ENCODE results near the gene SRCIN1.
"Not testable (repeated sequence)": the region's sequence is repeated elsewhere in the genome, so short reads cannot be mapped to it uniquely, and the experiment has no call there.

SRCIN1 gene

DNA sequence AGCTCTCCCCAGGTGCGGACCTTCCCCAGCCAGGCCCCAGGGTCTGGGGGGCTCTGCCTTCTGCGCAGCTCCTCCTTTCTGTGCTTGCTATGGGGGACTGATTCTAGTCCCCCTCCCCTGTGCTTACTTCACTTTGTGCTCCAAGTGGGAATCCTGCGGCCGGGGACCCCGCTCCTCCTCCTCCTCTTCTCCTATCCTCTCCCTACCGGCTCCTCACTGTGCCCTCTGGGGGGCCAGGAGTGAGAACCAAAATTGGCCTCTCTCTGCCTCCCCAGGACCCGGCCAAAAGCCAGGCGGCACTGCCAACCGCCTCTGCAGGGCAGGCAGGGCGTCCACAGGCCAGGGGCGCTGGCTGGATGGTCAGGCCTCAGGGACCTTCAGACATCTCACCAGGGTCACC lies 74.0 kb downstream of the SRCIN1 start:
- H3K36me3 ChIP-seq (ENCODE audit: insufficient read depth, low read length); H3K9me3 ChIP-seq (ENCODE audit: low read length); H2AFZ ChIP-seq (ENCODE audit: low read depth, low read length); H3K4me3 ChIP-seq (ENCODE audit: low read length); H3K27me3 ChIP-seq (ENCODE audit: insufficient read depth, low read length): not testable (repeated sequence)
- peaks cover 37% of the 10 kb centered on the region for H3K4me1 ChIP-seq (ENCODE audit: insufficient read depth, low read length)

DNA sequence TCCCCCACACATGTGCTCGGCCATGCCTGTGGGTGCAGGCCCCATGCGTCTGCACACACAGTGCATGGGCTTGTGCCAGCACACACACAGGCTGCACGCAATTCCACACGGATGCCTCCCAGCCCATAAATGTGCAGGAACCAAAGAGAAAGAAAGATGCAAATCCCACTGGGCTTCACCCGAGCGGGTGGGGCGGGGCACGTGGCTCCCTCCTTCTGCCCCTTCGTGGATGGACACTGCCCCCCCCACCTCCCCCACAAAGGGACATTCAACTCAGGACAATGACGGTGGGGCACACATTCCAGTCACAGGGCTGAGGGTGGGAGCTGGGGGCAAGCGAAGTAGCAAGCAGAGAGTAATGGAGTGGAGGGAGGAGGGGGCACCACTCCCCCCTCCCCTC lies 74.9 kb downstream of the SRCIN1 start:
- not testable (repeated sequence) for H3K4me3 ChIP-seq (ENCODE audit: low read length); H3K36me3 ChIP-seq (ENCODE audit: insufficient read depth, low read length); H3K27me3 ChIP-seq (ENCODE audit: insufficient read depth, low read length); H3K9me3 ChIP-seq (ENCODE audit: low read length); H2AFZ ChIP-seq (ENCODE audit: low read depth, low read length)
- peaks cover 37% of the 10 kb centered on the region for H3K4me1 ChIP-seq (ENCODE audit: insufficient read depth, low read length)

DNA sequence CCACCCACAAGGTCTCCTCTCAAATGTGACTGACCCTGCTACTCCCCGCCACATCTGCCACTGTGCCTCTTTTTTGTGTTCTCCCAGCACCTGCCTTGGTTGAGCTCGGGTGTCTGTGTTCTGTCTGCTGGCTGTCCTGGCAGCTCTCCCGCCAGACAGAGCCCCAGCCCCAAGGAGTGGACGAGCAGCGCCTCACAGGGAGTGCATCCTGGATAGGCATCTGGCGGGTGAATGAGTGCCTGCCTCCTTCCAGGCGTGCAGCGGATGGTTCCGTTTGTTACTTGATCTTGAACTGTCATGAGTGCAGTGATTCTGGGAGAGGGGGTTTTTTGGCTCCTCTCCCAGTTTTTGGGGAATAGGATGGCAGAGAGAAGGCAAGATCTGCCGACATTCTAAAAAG lies 77.6 kb downstream of the SRCIN1 start:
- not testable (repeated sequence) for H3K4me3 ChIP-seq (ENCODE audit: low read length); H2AFZ ChIP-seq (ENCODE audit: low read depth, low read length); H3K27me3 ChIP-seq (ENCODE audit: insufficient read depth, low read length); H3K9me3 ChIP-seq (ENCODE audit: low read length); H3K36me3 ChIP-seq (ENCODE audit: insufficient read depth, low read length)
- H3K4me1 ChIP-seq (ENCODE audit: insufficient read depth, low read length) = peaks cover 32% of the 10 kb centered on the region

DNA sequence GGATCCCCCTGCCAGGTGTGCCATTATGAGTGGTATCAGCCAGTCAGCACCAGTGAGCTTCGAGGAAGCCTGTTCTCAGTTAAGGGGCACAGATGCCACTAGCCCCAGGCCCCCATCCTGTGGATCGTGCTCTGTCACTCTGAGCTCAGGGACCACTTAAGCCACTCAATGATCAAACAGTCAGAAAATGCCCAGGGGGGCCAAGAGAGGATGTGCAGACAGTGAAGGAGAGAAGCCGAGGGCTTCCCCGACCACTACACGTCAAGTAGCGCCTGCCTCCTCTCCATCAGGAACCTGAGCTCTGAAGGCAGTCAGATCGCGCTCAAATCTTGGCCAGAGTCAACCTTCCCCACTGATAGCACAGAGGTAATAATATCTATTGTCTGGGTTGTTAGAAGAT lies 79.2 kb downstream of the SRCIN1 start:
- not testable (repeated sequence) for H3K4me3 ChIP-seq (ENCODE audit: low read length); H3K9me3 ChIP-seq (ENCODE audit: low read length); H2AFZ ChIP-seq (ENCODE audit: low read depth, low read length); H3K36me3 ChIP-seq (ENCODE audit: insufficient read depth, low read length); H3K27me3 ChIP-seq (ENCODE audit: insufficient read depth, low read length)
- peaks cover 16% of the 10 kb centered on the region for H3K4me1 ChIP-seq (ENCODE audit: insufficient read depth, low read length)

DNA sequence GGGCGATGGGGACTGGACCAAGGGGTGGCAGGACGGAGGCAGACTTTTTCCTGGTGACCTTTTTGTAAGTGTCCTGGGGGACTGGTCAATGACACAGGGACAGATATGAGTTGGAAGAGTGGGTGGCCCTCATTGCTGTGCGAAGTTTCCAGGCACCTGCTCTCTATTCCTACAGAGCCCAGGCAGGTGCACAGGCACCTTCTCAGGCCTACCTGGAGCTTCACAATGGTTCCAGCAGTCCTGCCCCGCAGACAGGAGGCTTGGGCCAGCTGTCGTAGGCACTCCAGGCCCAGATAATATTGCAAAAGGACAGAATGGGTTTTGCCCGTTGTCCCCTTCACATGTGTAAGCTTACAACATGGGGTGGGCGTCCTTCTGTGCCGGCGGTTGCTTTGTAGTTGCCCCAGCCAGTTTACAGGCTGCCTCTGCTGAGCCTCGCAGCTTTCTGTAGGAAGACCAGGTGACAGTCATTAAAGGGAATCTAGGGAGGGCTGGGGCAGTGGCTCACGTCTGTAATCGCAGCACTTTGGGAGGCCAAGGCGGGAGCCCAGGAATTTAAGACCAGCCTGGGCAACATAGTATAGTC lies 93.2 kb downstream of the SRCIN1 start:
- Histone ChIP-seq H3K9me3 (ENCODE audit: low read length) (no peaks in the 10 kb centered on the region), H2AFZ (ENCODE audit: low read depth, low read length) (no peak overlapping the region), H3K36me3 (ENCODE audit: insufficient read depth, low read length) (no peaks in the 10 kb centered on the region), H3K4me3 (ENCODE audit: low read length) (no peak overlapping the region), H3K4me1 (ENCODE audit: insufficient read depth, low read length) (peaks cover 4% of the 10 kb centered on the region), H3K27me3 (ENCODE audit: insufficient read depth, low read length) (no peaks in the 10 kb centered on the region)

DNA sequence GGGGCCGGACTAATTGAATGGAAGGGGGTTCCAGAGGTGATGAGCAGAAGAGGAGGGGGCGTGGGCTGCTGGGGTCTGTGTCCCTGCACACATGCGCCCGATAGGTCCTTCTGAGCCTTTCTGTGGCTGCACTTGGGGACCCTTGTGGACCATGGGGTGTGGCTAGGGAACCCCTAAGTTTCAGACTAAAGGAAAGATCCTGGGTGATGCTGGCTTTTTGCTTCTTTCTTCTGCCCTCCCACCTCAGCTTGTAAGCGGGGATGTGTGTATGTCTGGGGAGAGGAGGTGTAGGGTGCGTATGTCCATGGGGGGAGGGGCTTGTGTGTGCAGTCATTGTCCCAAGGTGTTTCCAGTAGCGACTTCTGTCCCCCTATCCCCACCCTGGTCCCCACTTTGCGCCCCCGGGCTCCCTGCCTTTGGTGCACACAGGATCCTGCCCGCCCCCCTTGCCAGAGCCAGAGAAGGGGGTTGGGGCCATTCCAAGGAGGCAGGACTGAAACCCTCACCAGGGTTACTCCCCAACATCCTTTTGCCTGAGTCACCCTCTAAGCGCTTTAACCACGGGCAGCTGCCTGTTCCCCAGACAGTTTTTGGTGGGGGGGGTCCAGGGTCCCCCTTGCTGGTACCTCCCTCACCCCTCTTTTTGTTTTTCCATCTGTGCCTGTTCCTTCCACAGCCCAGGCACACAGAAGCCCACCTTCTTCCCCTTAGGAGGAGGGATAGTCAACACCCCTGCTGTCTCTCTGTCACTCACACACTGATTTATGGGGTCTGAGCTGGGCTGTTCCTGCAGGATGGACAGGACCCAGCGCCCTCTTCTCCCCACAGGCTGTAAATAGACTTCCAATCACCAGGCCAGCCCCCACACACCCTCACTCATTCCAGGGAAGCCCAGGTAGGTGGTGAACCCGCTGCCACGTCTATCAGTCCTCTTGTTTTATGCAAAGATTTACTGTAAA lies 94.3 kb downstream of the SRCIN1 start:
- Histone ChIP-seq H3K27me3 (ENCODE audit: insufficient read depth, low read length) (no peaks in the 10 kb centered on the region), H3K9me3 (ENCODE audit: low read length) (no peaks in the 10 kb centered on the region), H2AFZ (ENCODE audit: low read depth, low read length) (no peak overlapping the region), H3K4me3 (ENCODE audit: low read length) (no peak overlapping the region), H3K4me1 (ENCODE audit: insufficient read depth, low read length) (peaks cover 4% of the 10 kb centered on the region), H3K36me3 (ENCODE audit: insufficient read depth, low read length) (no peaks in the 10 kb centered on the region)

DNA sequence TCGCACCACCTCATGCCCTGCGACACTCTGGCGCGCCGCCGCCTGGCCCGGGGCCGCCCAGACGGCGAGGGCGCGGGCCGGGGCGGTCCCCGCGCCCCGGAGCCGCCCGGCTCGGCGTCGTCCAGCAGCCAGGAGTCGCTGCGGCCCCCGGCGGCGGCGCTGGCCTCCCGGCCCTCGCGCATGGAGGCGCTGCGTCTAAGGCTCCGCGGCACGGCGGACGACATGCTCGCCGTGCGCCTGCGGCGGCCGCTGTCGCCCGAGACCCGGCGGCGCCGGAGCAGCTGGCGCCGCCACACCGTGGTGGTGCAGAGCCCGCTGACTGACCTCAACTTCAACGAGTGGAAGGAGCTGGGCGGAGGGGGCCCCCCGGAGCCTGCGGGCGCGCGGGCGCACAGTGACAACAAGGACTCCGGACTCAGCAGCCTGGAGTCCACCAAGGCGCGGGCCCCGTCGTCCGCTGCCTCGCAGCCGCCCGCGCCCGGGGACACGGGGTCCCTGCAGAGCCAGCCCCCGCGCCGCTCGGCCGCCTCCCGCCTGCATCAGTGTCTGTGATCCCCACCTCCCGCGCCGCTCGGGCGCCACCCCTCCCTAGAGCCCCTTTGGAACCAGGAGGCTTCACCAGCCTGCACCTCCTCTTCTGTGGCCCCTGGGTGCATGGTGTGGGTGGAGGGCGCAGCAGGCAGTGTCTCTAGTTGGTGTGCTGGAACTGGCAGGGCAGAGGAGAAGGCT lies 95.2 kb downstream of the SRCIN1 start:
- no peak overlapping the region for H3K4me3 ChIP-seq (ENCODE audit: low read length)
- H3K27me3 ChIP-seq (ENCODE audit: insufficient read depth, low read length) = no peaks in the 10 kb centered on the region
- no peaks in the 10 kb centered on the region for H3K9me3 ChIP-seq (ENCODE audit: low read length)
- no peaks in the 10 kb centered on the region for H3K36me3 ChIP-seq (ENCODE audit: insufficient read depth, low read length)
- H2AFZ ChIP-seq (ENCODE audit: low read depth, low read length) = no peak overlapping the region
- peaks cover 4% of the 10 kb centered on the region for H3K4me1 ChIP-seq (ENCODE audit: insufficient read depth, low read length)

DNA sequence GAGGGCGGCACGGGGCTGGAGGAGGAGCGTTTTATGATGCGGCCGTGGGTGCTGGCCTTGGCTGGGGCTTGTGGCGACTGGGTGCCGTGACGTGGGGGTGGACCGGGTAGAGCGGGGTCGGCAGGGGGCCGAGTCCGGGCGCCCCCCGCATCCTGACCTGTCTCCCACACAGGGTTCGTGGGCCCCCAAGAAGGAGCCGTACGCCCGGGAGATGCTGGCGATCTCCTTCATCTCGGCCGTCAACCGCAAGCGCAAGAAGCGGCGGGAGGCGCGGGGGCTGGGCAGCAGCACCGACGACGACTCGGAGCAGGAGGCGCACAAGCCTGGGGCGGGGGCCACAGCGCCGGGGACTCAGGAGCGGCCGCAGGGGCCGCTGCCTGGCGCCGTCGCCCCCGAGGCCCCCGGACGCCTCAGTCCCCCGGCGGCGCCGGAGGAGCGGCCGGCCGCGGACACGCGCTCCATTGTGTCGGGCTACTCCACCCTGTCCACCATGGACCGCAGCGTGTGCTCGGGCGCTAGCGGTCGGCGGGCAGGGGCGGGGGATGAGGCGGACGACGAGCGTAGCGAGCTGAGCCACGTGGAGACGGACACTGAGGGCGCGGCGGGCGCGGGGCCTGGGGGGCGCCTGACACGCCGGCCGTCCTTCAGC lies 95.9 kb downstream of the SRCIN1 start:
- no peak overlapping the region for H3K4me3 ChIP-seq (ENCODE audit: low read length)
- no peaks in the 10 kb centered on the region for H3K9me3 ChIP-seq (ENCODE audit: low read length)
- peaks cover 4% of the 10 kb centered on the region for H3K4me1 ChIP-seq (ENCODE audit: insufficient read depth, low read length)
- H3K36me3 ChIP-seq (ENCODE audit: insufficient read depth, low read length) = no peaks in the 10 kb centered on the region
- H2AFZ ChIP-seq (ENCODE audit: low read depth, low read length) = no peak overlapping the region
- H3K27me3 ChIP-seq (ENCODE audit: insufficient read depth, low read length) = no peaks in the 10 kb centered on the region

DNA sequence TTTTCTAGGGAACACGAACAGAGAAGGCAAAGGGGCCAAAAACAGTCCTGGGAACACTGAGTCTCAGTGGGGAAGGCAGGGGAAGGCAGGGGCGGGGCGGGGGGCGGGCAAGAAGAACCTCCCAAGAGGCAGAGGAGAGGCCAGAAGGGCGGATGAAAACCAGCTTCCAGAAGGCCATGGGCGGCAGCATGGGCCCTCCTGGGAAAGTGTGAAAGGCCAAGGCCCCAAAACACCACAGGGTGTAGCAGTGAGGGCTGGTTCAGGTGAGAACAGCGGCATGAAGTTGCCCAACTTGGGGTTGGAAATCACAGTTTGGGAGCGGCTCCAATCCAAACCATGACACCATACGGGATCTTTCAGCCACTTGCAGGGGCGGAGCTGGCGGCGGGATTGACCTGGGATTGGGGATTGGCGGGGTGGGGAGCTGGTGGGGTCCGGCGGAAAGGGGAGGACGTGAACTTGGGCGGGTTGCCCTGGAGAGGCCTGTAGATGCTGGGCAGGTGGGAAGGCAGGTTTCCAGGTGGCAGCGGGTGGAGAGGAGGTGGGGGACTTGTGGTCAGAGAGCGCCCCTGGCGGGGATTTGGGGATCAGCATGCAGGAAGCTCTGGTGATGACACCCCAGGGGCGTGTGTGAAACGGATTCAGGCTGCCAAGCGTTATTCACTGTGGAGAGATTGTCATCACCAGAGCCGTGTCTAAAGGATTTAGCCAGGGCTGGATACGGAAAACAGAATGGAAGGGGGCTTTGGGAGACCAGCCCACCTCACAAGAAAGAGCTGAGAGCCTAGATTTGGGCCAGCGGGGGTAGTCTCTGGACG lies 96.6 kb downstream of the SRCIN1 start:
- Histone ChIP-seq H3K4me1 (ENCODE audit: insufficient read depth, low read length) (peaks cover 4% of the 10 kb centered on the region), H3K4me3 (ENCODE audit: low read length) (no peak overlapping the region), H3K27me3 (ENCODE audit: insufficient read depth, low read length) (no peaks in the 10 kb centered on the region), H3K36me3 (ENCODE audit: insufficient read depth, low read length) (no peaks in the 10 kb centered on the region), H2AFZ (ENCODE audit: low read depth, low read length) (no peak overlapping the region), H3K9me3 (ENCODE audit: low read length) (no peaks in the 10 kb centered on the region)

DNA sequence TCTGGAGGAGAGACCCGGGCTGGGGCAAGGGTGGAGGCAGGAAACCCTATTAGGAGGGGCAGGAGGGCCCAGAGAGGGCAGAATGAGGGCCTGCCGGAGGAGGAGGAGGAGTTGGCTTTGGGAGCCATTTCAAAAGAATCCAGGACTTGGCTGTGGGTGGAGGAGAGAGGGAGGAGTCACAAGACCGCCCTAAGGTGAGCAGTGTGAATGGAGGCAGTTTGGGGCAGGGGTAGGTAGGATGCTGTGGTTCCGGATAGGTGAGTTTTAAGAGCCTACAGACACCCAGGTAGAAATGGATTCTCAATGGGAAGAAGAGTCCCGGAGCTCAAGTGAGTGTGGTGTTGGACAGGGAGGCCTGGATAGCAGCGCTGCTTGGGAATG lies 97.2 kb downstream of the SRCIN1 start:
- Histone ChIP-seq H3K4me3 (ENCODE audit: low read length) (no peak overlapping the region), H2AFZ (ENCODE audit: low read depth, low read length) (no peak overlapping the region), H3K9me3 (ENCODE audit: low read length) (no peaks in the 10 kb centered on the region), H3K4me1 (ENCODE audit: insufficient read depth, low read length) (peaks cover 4% of the 10 kb centered on the region), H3K36me3 (ENCODE audit: insufficient read depth, low read length) (no peaks in the 10 kb centered on the region), H3K27me3 (ENCODE audit: insufficient read depth, low read length) (no peaks in the 10 kb centered on the region)

DNA sequence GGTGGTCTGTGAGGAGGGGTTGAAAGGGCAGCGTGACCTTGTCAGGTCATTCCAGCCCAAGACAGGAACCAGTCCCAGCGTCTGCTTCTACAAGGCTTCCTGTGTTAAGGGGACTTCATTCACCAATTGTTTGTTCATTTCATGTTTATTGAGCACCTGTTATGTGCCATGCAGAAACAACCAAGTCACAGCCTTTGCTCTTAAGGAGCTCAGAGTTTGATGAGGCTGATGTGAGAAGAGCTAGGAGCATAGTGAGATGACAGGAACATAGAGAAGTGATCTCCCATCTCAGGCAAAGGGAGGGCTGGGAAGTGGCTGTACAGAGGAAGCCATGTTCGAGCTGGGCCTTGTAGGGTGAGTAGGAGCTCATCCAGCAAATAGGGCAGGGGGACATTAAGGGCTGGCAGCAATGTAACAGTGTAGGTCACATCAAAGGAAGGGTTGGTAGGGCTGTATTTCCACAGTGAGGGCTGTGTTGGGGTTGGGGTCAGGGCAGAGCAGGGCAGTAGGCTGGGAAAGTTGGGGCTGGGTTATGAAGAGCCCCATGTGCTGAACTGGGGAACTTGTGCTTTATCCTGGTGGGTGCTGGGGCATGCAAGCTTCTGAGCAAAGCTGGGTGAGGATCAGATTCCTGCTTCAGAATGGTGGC lies 97.7 kb downstream of the SRCIN1 start:
- no peaks in the 10 kb centered on the region for H3K9me3 ChIP-seq (ENCODE audit: low read length)
- no peak overlapping the region for H3K4me3 ChIP-seq (ENCODE audit: low read length)
- peaks cover 2% of the 10 kb centered on the region for H3K36me3 ChIP-seq (ENCODE audit: insufficient read depth, low read length)
- H3K4me1 ChIP-seq (ENCODE audit: insufficient read depth, low read length) = peaks cover 4% of the 10 kb centered on the region
- H2AFZ ChIP-seq (ENCODE audit: low read depth, low read length) = no peak overlapping the region
- no peaks in the 10 kb centered on the region for H3K27me3 ChIP-seq (ENCODE audit: insufficient read depth, low read length)

DNA sequence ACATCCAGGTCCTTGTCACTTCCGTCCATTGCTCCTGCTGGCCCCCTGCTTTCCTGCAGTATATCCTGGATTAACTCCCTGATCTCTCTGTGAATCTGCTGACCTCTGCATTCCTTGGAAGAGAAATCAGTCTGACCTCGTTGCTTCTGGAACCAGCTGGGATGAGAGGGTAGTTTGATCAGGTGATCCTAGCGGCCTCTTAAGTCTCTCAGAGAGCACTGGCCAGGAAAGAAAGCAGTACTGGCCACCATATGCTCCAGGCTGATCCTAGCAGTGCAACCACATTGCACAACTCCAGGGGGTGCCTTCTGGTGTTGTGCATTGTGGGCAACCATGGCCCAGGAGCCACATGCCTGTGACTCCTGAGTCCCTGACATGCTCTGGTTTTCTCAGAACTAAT lies 98.3 kb downstream of the SRCIN1 start:
- Histone ChIP-seq H3K4me1 (ENCODE audit: insufficient read depth, low read length) (peaks cover 4% of the 10 kb centered on the region), H3K4me3 (ENCODE audit: low read length) (no peak overlapping the region)

More for the DNA sequence above, 98.3 kb downstream of the SRCIN1 start:
- Histone ChIP-seq H2AFZ (ENCODE audit: low read depth, low read length) (no peak overlapping the region), H3K9me3 (ENCODE audit: low read length) (no peaks in the 10 kb centered on the region), H3K27me3 (ENCODE audit: insufficient read depth, low read length) (no peaks in the 10 kb centered on the region), H3K36me3 (ENCODE audit: insufficient read depth, low read length) (peaks cover 4% of the 10 kb centered on the region)
